ENCODE results near the gene TMEM72. TPM values are rescaled to one million over a fixed set of nuclear protein-coding genes. Genes with fewer than 3 reads are reported as not detected.

The TMEM72 gene
- total RNA-seq, 1 experiment from 2014 or later: not detected

GRCh38 chr10:44922021-44922420 lies 10.9 kb downstream of the TMEM72 start:
- no TSS peak for BruUV-seq (replicated peaks)
- no peaks in the 10 kb centered on the region for H3K4me1 ChIP-seq (ENCODE audit: control insufficient read depth, insufficient read depth, low read length)
- peaks cover 5% of the 10 kb centered on the region for H3K27me3 ChIP-seq (ENCODE audit: control insufficient read depth, insufficient read depth, low read length)
- no peaks in the 10 kb centered on the region for H3K36me3 ChIP-seq (ENCODE audit: control insufficient read depth, insufficient read depth, low read length)
- POLR2A ChIA-PET: no interaction called here
- intact Hi-C loops (cut with micrococcal nuclease; ENCODE audit: unreplicated experiment): no loop called here
- TF ChIP-seq CTCF (IDR thresholded peaks at IDR 0.05) (no peak), REST (IDR thresholded peaks at IDR 0.05; ENCODE audit: insufficient read depth in 1 of 2, low read depth in 2 of 2, low read length in 1 of 2) (no peak), SIN3A (IDR thresholded peaks at IDR 0.05; ENCODE audit: borderline replicate concordance, insufficient read depth, low read depth, low read length) (no peak), POLR2AphosphoS5 (IDR thresholded peaks at IDR 0.05; ENCODE audit: low read depth, low read length) (no peak)
- DNase-seq (ENCODE audit: low read depth, low spot score): no peak
- CTCF ChIA-PET: no interaction called here
- H3K9me3 ChIP-seq (ENCODE audit: control insufficient read depth, insufficient read depth, low read depth, low read length): no peaks in the 10 kb centered on the region
- no peak overlapping the region for H3K27ac ChIP-seq (ENCODE audit: low read length)
- no peak overlapping the region for H3K4me3 ChIP-seq (ENCODE audit: low read depth in 2 of 2, low read length in 2 of 2)
- in situ Hi-C loops (cut with HindIII; ENCODE audit: low pct_unique_long_range_greater_than_20kb, low sequenced_read_pairs): no loop called here
- ATAC-seq: no peak

- ATAC-seq (no peak), DNase-seq (ENCODE audit: low read depth, low spot score) (no peak)
- H3K27me3 ChIP-seq (ENCODE audit: control insufficient read depth, insufficient read depth, low read length): peaks cover 5% of the 10 kb centered on the region
- no peaks in the 10 kb centered on the region for H3K4me1 ChIP-seq (ENCODE audit: control insufficient read depth, insufficient read depth, low read length)
- H3K4me3 ChIP-seq (ENCODE audit: low read depth in 2 of 2, low read length in 2 of 2): no peak overlapping the region
- no peak overlapping the region for H3K27ac ChIP-seq (ENCODE audit: low read length)
- ChIA-PET POLR2A (no interaction called here), CTCF (no interaction called here)
- intact Hi-C loops (cut with micrococcal nuclease; ENCODE audit: unreplicated experiment) (no loop called here), in situ Hi-C loops (cut with HindIII; ENCODE audit: low pct_unique_long_range_greater_than_20kb, low sequenced_read_pairs) (no loop called here)
- TF ChIP-seq CTCF (IDR thresholded peaks at IDR 0.05) (no peak), SIN3A (IDR thresholded peaks at IDR 0.05; ENCODE audit: borderline replicate concordance, insufficient read depth, low read depth, low read length) (no peak), REST (IDR thresholded peaks at IDR 0.05; ENCODE audit: insufficient read depth in 1 of 2, low read depth in 2 of 2, low read length in 1 of 2) (no peak), POLR2AphosphoS5 (IDR thresholded peaks at IDR 0.05; ENCODE audit: low read depth, low read length) (no peak), TCF7L2 (IDR thresholded peaks at IDR 0.05; ENCODE audit: low read depth, low read length) (no peak)
- H3K9me3 ChIP-seq (ENCODE audit: control insufficient read depth, insufficient read depth, low read depth, low read length): no peaks in the 10 kb centered on the region
- no TSS peak for BruUV-seq (replicated peaks)
- H3K36me3 ChIP-seq (ENCODE audit: control insufficient read depth, insufficient read depth, low read length): no peaks in the 10 kb centered on the region
Measured at GRCh38 chr10:44922796-44923545, 11.8 kb downstream of the TMEM72 start.
